ENCODE measurements around the gene GRM8.

- TF ChIP-seq EZH2 (IDR thresholded peaks at IDR 0.05; ENCODE audit: low read length) (no peak), CTCF (optimal IDR thresholded peaks at IDR 0.05 in 1 of 3, IDR thresholded peaks at IDR 0.05 in 1 of 3, conservative IDR thresholded peaks at IDR 0.05 in 1 of 3; ENCODE audit: extremely low read depth in 1 of 3, insufficient read depth in 2 of 3, low read length in 3 of 3) (no peak)
Measured at GRCh38 chr7:126662856-126663255, 589.9 kb downstream of the GRM8 start.
